22Rv1 (cell line): ENCODE results near the gene GFM1.

ENCODE experiments used
- CTCF ChIP-seq: fragments of 450-650 bp; IDR thresholded peaks from 2 replicates; pipeline ENCODE4 v1.5.1; 2017; ENCODE audit warnings: mild to moderate bottlenecking
- ZFX ChIP-seq: fragments of 450-650 bp; IDR thresholded peaks from 2 replicates; pipeline ENCODE4 v1.6.1; 2017; ENCODE audit warnings: antibody characterized with exemption, borderline replicate concordance

GRCh38 chr3:158642005-158642404, 2.3 kb upstream of the GFM1 start:
- TF ChIP-seq CTCF, result no peak
- TF ChIP-seq ZFX, result no peak
